COLO668 (cell line): ENCODE results near the gene GPR37.

Experiments used
- DNase-seq: peaks from one replicate; lab custom pipeline; 2025; ENCODE audit not compliant: unreplicated experiment; lab: John Stamatoyannopoulos, UW

Gene GPR37

GRCh38 chr7:124728610-124729009 is 37.0 kb downstream of the GPR37 start:
- no peak for DNase-seq

DNA sequence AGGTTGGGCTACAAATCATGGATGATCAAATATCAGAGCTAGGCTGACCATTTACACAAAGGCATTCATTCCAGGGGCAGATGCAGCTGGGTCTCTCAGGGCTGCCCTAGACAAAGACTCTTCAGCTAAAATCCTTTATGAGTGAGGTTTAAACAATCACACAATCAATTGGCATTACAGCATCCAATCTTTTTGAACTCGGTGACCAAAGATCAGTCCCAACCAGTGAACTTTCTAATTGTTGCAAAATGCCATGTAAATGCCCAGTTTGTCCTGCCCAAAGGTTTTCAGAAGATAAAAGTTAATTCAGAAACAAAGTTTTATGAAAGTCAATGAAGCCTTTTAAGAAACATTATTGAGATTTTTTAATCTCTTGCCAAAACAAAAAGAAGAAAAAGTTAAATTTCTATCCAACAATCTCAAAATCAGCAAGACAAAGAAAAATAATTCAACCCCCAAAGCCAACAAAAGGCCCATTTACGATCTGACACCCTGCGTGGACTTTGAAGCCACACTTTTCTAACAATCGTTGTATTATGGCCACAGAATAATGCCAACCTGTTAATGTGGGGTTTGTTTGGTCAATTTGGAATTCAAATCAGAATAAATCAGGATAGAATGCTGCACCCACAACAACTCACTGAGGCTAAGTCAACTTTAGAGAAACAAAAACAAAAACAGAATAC is 40.9 kb downstream of the GPR37 start:
- no peak for DNase-seq

DNA sequence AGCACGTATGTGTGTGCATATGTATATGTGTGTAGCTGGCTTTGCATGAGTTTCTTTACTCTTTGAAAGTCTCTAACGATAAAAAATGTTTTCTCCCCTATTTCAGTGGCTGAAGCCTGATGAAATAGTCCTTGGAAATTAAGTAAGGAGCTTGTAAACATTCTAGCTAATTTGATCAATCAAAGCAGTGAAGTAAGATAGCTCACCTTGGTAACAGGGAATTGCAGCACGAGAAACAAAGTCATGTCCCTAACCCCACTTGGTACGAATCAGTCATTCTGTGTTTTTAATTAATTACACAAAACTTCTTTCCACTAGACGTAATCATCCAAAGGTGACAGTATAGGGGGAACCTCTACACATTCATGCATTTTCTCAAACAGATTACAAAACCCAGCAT is 41.5 kb downstream of the GPR37 start:
- DNase-seq: no peak

GRCh38 chr7:124723012-124723411 is 42.6 kb downstream of the GPR37 start:
- DNase-seq: no peak

DNA sequence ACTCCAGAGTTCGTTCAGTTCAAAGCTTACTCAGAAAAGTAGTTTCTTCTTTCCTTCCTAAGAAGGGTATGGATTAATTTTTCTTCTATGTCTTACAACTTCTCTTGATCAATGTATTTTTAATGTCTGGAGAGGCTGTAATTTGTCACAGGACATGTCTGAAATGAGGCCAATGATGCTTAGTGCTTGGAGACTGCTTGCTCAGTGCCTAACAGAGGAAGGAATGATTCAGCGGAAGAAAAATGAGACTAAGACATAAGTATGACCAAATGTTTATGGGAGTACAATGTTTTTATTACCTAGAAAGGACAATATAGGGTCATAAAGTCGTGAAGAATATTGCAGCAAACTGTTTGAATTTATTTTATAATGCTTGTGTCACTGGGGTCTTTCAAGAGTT is 43.3 kb downstream of the GPR37 start:
- no peak for DNase-seq

GRCh38 chr7:124720195-124720594 is 45.4 kb downstream of the GPR37 start:
- no peak for DNase-seq

DNA sequence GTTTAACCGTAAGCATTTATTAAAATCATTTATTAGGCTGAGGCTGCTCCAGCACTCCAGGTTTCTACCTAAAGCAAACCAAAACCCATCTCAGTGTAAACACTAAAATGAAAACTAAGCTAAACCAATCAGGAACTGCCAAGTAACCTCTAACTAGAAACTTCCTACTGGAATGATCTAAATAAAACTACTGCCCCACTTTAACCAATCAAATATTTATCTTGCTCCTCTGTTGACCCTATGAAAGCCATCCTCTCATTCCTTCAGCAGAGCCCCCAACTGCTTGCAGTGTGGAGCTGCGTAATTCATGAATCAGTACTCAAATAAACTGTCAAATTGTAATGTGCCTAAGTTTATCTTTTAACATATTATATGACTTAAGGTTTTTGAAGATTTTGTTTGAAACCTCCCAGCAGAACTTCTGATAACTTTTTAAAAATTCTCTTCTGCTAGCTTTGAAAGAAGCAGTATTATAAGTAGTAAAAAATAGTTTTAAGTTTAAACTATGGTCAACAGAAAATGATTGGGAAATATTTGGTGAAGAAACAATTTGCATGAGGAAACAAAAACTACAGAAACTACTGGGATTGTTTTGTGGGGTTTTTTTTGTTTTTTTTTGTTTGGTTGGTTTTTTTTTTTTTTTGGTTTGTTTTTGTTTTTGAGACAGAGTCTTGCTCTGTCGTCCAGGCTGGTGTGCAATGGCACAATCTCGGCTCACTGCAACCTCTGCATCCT is 47.4 kb downstream of the GPR37 start:
- DNase-seq: no peak

DNA sequence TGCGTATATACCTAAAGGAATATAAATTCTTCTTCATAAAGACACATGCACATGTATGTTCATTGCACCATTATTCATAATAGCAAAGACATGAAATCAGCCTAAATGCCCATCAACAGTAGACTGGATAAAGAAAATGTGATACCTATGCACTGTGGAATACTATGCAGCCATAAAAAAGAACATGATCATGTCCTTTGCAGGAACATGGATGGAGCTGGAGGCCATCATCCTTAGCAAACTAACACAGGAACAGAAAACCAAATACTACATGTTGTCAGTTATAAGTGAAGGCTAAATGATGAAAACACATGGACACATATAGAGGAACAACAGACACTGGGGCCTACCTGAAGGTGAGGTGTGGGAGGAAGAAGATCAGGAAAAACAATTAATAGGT is 48.7 kb downstream of the GPR37 start:
- DNase-seq: no peak

DNA sequence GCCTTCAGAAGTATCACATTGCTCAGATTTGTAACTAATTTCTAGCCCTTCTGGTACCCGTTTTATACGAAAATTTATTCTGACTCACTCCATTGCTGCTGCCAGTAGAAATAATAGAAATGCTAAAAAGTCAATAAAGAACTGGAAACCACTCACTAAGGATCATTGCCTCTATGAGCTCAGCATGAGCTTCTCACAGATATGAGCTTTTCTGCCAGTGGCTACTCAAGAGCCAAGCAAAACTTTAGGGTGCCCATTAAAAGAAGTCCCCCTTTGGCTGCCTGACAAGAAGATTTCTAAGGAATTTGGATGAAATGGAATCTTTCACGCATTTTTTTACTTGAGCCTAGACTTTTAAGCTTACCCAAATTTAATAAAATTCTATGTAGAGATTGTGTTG is 52.5 kb downstream of the GPR37 start:
- no peak for DNase-seq

DNA sequence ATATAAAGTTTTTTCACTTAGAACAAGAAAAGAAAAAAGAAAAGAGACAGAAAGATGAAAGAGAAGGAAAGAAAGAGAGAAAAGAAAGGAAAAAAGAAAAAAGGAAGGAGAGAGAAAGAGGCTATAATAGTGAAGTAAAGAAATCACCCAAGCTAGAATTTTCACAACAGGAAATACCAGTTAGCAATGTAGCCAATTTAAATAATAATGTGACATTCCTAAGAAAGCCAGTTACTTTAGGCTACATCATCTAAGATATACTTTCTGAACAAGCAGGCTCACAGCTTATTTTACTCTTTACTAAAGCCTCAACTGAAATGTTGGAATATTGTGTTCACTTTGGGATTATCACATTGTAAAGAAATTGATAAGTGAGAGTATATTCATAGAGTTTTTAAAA is 53.6 kb downstream of the GPR37 start:
- DNase-seq: no peak

DNA sequence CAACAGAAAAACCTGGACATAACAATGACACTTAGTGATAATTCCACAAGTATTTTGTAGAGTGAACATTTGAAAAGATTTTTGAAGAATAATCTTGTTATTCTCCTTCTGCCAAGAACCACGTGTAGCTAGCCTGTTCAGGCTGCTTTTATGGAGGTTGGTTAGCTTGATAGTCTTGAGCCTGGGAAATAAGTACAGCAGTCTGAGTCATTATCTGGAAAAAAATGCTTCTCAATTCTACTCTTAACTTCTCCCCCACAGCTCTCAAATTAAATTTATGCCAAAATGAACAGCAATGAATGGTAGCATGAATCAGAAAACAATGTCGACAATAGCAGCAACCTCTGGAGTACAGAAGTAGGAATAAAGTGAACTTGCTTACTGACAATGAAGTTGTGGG is 63.2 kb downstream of the GPR37 start:
- DNase-seq: no peak

DNA sequence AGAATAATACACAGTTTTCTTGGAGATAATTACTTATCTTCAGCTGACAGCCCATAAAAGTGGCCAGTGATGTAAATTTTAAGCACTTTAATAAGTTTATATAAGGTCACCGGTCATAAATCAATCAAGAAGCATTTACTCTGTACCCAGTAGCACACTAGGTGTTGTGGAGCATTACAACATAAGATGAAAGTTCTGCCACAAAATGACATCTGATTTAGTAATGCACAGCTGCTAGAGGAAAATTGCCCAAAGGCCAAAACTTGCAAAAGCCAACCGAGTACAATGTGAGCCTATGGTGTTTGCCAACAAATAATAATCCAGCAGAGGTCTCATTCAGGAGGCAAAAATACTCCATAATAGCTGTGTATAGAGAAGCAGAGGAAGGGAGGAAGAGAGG is 63.6 kb downstream of the GPR37 start:
- DNase-seq: no peak

GRCh38 chr7:124700655-124701054 is 64.9 kb downstream of the GPR37 start:
- DNase-seq: no peak

DNA sequence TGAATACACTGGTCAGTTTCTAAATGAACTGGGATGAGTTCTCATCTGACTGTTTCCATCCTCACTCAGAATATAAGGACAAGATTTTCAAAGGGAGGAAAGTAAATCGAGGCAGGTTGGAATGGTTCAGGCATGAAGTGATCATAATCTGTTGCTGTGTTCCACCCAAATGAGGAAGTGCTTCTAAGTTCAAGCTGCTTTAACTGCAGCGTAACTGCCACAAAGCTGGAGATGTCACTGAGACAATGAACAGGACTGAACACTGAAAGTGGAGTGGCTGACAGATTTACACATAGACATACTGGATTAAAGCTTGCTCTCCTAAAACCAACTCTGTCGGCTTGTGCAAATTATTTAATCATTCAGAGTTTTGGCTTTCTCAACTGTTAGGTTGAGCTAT is 66.6 kb downstream of the GPR37 start:
- no peak for DNase-seq

GRCh38 chr7:124697746-124698145 is 67.8 kb downstream of the GPR37 start:
- no peak for DNase-seq
